KMS-11 (cell line): Measurements from ENCODE around the gene LRRC28.

Experiments used
- H2AFZ ChIP-seq: fragments of 200-600 bp; sonication (generic); 2 replicates; pipeline ENCODE4 v1.6.1; 2016; ENCODE audit warnings: antibody characterized with exemption, mixed run types, low read depth
- H3K27ac ChIP-seq: fragments of 200-600 bp; sonication (generic); 2 replicates; pipeline ENCODE4 v1.6.1; 2016; ENCODE audit warnings: mild to moderate bottlenecking, mixed run types
- H3K27me3 ChIP-seq: fragments of 200-600 bp; sonication (generic); 2 replicates; pipeline ENCODE4 v1.6.1; 2017; ENCODE audit warnings: mild to moderate bottlenecking, low read depth, mixed run types, moderate library complexity; ENCODE audit not compliant: insufficient read depth
- H3K36me3 ChIP-seq: fragments of 200-600 bp; sonication (generic); 2 replicates; pipeline ENCODE4 v1.6.1; 2017; ENCODE audit warnings: mild to moderate bottlenecking, mixed run types; ENCODE audit not compliant: insufficient read depth
- H3K4me1 ChIP-seq: fragments of 200-600 bp; sonication (generic); 2 replicates; pipeline ENCODE4 v1.6.1; 2016; ENCODE audit warnings: mild to moderate bottlenecking, low read depth, mixed run types; ENCODE audit not compliant: poor library complexity, severe bottlenecking
- H3K4me2 ChIP-seq: fragments of 200-600 bp; sonication (generic); 2 replicates; pipeline ENCODE4 v1.7.0; 2016; ENCODE audit warnings: mild to moderate bottlenecking, mixed run types
- H3K4me3 ChIP-seq: fragments of 200-600 bp; sonication (generic); IDR thresholded peaks from 2 replicates; pipeline ENCODE4 v1.6.1; 2017; ENCODE audit warnings: low read depth, low read length, mixed read lengths; ENCODE audit not compliant: insufficient read depth
- H3K79me2 ChIP-seq: fragments of 200-600 bp; sonication (generic); 2 replicates; pipeline ENCODE4 v1.6.1; 2016; ENCODE audit warnings: low read depth, mixed run types; ENCODE audit not compliant: insufficient read depth
- H3K9ac ChIP-seq: fragments of 200-600 bp; sonication (generic); 2 replicates; pipeline ENCODE4 v1.6.1; 2016; ENCODE audit warnings: mild to moderate bottlenecking, mixed run types
- H4K20me1 ChIP-seq: fragments of 200-600 bp; sonication (generic); 2 replicates; pipeline ENCODE4 v1.6.1; 2016; ENCODE audit warnings: mild to moderate bottlenecking, mixed run types; ENCODE audit not compliant: insufficient read depth
- TF ChIP-seq, protein P1 (sequence below): fragments of 200-600 bp; sonication (generic); conservative IDR thresholded peaks from 2 replicates; pipeline ENCODE4 v1.6.1; 2017; ENCODE audit warnings: low read depth, mild to moderate bottlenecking, antibody characterized with exemption, low read length, moderate library complexity, mixed read lengths

Gene LRRC28

DNA sequence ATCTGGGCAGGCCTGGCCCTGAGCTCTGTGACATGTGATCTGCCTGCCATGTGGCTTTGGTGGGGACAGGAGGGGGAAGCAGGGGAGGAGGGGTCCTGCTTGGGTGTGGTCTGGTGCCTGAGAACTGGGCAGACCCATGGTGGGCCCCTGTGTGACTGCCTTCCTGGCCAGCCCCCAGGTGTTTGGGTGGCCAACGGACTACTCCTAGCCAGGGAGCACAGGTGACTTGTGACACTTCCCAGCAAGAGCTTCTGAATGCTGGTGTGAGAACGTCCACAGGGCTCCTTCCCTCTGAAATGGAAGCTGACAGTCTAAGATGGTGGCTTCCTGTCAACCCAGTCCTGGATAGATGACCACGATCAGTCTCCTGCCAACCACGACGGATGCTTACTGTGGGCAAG, 178.4 kb downstream of the LRRC28 start:
- Histone ChIP-seq H3K4me3 (no peak overlapping the region), H3K27ac (no peak overlapping the region), H2AFZ (no peak overlapping the region), H3K4me1 (no peaks in the 10 kb centered on the region), H3K27me3 (no peaks in the 10 kb centered on the region), H3K79me2 (no peaks in the 10 kb centered on the region), H3K36me3 (no peaks in the 10 kb centered on the region), H4K20me1 (no peaks in the 10 kb centered on the region), H3K9ac (no peak overlapping the region), H3K4me2 (no peak overlapping the region)
- TF ChIP-seq, protein P1, sequence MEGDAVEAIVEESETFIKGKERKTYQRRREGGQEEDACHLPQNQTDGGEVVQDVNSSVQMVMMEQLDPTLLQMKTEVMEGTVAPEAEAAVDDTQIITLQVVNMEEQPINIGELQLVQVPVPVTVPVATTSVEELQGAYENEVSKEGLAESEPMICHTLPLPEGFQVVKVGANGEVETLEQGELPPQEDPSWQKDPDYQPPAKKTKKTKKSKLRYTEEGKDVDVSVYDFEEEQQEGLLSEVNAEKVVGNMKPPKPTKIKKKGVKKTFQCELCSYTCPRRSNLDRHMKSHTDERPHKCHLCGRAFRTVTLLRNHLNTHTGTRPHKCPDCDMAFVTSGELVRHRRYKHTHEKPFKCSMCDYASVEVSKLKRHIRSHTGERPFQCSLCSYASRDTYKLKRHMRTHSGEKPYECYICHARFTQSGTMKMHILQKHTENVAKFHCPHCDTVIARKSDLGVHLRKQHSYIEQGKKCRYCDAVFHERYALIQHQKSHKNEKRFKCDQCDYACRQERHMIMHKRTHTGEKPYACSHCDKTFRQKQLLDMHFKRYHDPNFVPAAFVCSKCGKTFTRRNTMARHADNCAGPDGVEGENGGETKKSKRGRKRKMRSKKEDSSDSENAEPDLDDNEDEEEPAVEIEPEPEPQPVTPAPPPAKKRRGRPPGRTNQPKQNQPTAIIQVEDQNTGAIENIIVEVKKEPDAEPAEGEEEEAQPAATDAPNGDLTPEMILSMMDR, result no peak

DNA sequence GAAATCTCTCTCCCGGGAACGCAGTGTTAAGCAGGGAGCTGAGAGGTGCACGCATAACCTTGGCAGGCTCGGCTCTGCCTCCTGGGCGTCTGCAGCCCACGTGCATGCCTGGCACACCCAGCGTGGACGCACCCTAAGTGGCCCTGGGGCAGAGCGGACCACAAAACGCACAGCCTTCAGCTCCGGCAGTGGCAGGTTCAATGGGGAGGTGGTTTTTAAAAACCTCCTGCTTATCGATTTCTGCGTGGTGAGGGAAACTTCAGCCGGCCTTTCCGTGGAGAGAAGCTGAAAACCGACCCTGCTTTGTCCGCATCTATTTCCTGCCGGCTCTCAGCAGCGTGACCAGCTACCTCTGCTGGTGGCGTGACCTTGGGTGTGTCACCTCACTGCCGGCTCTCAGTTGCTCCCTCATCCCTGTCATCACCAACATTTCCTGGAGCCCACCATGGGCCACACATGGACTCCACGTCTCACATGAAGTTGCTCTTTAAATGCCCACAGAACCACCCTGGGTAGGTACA, 179.7 kb downstream of the LRRC28 start:
- Histone ChIP-seq H3K4me3 (no peak overlapping the region), H4K20me1 (no peaks in the 10 kb centered on the region), H3K9ac (no peak overlapping the region), H3K79me2 (no peaks in the 10 kb centered on the region), H2AFZ (no peak overlapping the region), H3K4me1 (no peaks in the 10 kb centered on the region), H3K27ac (no peak overlapping the region), H3K4me2 (no peak overlapping the region), H3K36me3 (no peaks in the 10 kb centered on the region), H3K27me3 (no peaks in the 10 kb centered on the region)
- TF ChIP-seq, protein P1, result no peak

DNA sequence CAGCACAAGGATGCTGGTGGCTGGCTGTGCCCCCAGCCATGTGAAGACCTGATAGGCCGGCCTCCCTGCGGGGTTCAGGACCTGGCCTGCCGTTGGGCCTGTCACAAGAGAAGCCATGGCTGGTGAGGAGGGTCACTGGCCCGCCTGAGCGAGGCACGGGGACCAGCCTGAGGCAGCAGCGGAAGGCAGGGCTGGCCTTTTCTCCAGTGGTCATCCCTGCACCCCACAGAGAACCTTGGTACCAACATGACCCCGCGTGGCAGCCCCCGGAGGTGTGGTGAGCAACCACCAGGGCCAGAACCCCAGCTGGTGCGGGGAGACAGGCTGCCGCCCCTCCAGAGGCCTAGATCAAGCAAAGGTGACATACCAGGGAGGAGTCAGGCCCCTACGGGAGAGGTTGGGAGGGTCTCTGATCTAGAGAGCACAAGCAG, 180.4 kb downstream of the LRRC28 start:
- Histone ChIP-seq H3K4me3 (no peak overlapping the region), H4K20me1 (no peaks in the 10 kb centered on the region), H3K27me3 (no peaks in the 10 kb centered on the region), H3K36me3 (no peaks in the 10 kb centered on the region), H3K27ac (no peak overlapping the region), H3K9ac (no peak overlapping the region), H3K79me2 (no peaks in the 10 kb centered on the region), H2AFZ (no peak overlapping the region), H3K4me1 (no peaks in the 10 kb centered on the region), H3K4me2 (no peak overlapping the region)
- TF ChIP-seq, protein P1, result no peak

DNA sequence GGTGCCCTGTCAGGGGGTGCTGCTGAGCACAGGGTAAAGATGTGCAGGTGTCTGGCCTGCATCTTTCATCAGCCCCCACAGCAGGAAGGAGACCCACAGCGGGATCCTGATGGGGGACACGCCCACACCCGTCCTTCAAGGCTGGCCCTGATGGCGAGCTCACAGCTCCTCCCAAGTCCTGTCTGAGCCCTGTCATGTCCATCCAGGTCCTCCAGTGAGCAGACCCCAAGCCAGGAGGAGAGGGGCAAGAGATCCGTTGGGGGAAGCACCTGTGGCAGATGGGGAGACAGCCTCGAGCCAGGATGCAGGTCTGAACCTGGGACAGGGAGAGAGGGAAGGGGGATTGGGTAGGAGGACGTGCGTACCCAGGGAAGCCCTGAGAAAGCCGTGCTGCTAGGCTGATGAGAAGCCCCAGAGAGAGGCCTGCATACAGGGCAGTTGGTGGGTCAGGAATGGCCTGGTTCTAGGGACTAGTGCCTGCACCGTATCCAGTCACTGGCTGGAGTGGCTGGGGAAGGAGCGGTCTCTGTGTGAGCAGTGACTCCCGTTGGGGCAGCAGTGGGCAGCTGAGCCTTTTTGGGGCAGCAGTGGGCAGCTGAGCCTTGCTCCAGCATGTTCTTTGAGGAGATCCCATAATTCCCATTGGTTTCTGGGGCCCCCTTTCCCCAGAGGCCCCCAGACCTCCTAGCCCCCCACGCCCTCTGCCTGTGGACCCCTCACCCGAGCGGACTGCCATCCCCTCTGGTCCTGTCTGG, 181.2 kb downstream of the LRRC28 start:
- H3K9ac ChIP-seq, result no peak overlapping the region
- H3K27me3 ChIP-seq, result no peaks in the 10 kb centered on the region
- no peak overlapping the region for H3K4me2 ChIP-seq

More for the DNA sequence above, 181.2 kb downstream of the LRRC28 start:
- Histone ChIP-seq H2AFZ (no peak overlapping the region), H3K36me3 (no peaks in the 10 kb centered on the region), H3K27ac (no peak overlapping the region), H3K4me1 (no peaks in the 10 kb centered on the region), H3K79me2 (no peaks in the 10 kb centered on the region), H3K4me3 (no peak overlapping the region), H4K20me1 (no peaks in the 10 kb centered on the region)
- TF ChIP-seq, protein P1, result no peak
